ENCODE measurements around the gene FXYD4. TPM values are rescaled to one million over a fixed set of nuclear protein-coding genes. Genes with fewer than 3 reads are reported as not detected.

FXYD4 gene
- total and polyA plus RNA-seq, 2 of the 8 experiments (the other 6 are each of a cell fraction or from before 2014, with no cell fraction given), result not detected

GRCh38 chr10:43403911-43404703, 32.7 kb downstream of the FXYD4 start (continued):
- no peak for TF ChIP-seq RBBP5 (IDR thresholded peaks at IDR 0.05; ENCODE audit: borderline replicate concordance, low read depth, low read length)
- TF ChIP-seq POU5F1 (IDR thresholded peaks at IDR 0.05; ENCODE audit: low read depth, low read length), result no peak
- no peak for TF ChIP-seq RFX5 (IDR thresholded peaks at IDR 0.05; ENCODE audit: borderline replicate concordance, low read depth, low read length)

Data from H1 (cell line).